HEK293T (cell line): ENCODE results near the gene CLHC1.

Experiments
- ELF4 ChIP-seq: fragments of 450-650 bp; IDR thresholded peaks from 2 replicates; pipeline ENCODE4 v1.6.1; 2017; ENCODE audit warnings: antibody characterized with exemption
- NFRKB ChIP-seq: fragments of 450-650 bp; IDR thresholded peaks from 2 replicates; pipeline ENCODE4 v1.6.1; 2016; ENCODE audit warnings: mild to moderate bottlenecking, moderate library complexity
- SP1 ChIP-seq: fragments of 450-650 bp; IDR thresholded peaks from 2 replicates; pipeline ENCODE4 v1.6.1; 2017

GRCh38 chr2:55156984-55157383 lies 75.1 kb downstream of the CLHC1 start:
- TF ChIP-seq NFRKB (no peak), SP1 (no peak), ELF4 (no peak)
